Choroid plexus epithelial cell (primary cell): ENCODE data around the gene ACOX2.

Experiments
- DNase-seq: peaks from one replicate; pipeline ENCODE4 v3.0.0-alpha.2; 2010; ENCODE audit warnings: low read depth
- H3K4me3 ChIP-seq: 2 replicates; pipeline ENCODE4 v1.5.1; 2011; ENCODE audit warnings: low read depth, mild to moderate bottlenecking, control low read depth, low read length, moderate library complexity
- TF ChIP-seq, protein P1 (sequence below): conservative IDR thresholded peaks from 2 replicates; pipeline ENCODE4 v1.5.1; 2011; ENCODE audit warnings: low read depth, mild to moderate bottlenecking, control low read depth, inconsistent platforms, low read length, moderate library complexity

The ACOX2 gene

DNA sequence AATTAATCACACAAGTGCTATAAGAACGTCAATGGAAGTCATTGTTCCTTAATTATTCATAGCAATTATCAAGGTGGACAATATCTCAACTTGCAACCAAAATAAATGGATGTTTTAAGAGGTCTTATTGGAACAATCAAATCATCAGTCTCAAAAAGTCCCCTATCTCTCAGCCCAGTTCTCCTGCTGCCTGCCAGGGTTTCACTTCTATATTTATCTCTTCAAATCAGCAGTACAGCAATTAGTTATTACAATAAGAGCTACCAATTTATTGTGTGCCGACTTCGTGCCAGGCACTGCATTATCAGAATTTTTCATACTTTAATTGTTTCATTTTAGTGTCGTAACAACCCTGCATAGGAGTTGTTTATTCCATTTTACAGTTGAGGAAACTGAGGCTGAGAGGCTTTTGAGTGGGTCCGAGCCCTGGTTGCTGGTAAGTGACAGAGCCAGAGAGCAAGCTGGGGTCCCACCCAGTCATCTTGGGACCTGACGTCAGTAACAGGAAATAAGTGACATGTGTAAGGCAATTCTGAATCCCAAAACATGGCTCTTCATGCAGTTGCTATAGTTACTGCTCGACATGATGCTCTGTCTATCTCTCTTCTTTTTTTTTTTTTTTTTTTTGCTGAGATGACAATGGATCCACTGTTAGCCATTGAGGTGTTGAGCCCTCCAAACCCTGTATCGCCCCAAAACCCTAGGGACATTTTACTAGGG is 53.9 kb downstream of the ACOX2 start:
- no peak for DNase-seq
- TF ChIP-seq, protein P1, sequence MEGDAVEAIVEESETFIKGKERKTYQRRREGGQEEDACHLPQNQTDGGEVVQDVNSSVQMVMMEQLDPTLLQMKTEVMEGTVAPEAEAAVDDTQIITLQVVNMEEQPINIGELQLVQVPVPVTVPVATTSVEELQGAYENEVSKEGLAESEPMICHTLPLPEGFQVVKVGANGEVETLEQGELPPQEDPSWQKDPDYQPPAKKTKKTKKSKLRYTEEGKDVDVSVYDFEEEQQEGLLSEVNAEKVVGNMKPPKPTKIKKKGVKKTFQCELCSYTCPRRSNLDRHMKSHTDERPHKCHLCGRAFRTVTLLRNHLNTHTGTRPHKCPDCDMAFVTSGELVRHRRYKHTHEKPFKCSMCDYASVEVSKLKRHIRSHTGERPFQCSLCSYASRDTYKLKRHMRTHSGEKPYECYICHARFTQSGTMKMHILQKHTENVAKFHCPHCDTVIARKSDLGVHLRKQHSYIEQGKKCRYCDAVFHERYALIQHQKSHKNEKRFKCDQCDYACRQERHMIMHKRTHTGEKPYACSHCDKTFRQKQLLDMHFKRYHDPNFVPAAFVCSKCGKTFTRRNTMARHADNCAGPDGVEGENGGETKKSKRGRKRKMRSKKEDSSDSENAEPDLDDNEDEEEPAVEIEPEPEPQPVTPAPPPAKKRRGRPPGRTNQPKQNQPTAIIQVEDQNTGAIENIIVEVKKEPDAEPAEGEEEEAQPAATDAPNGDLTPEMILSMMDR: no peak
- no peak overlapping the region for H3K4me3 ChIP-seq

DNA sequence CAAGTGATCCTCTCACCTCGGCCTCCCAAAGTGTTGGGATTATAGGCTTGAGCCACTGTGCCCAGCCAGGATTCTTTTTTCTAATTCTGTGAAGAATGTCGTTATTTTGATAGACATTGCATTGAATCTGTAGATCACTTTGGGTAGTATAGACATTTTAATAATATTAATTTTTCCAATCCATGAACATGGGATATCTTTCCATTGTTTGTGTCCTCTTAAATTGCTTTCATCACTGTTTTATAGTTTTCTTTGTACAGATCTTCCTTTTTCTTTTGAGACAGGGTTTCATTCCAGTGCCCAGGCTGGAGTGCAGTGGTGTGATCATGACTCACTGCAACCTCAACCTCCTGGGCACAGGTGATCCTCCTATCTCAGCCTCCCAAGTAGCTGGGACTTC is 56.7 kb downstream of the ACOX2 start:
- no peak for DNase-seq
- H3K4me3 ChIP-seq: no peak overlapping the region
- TF ChIP-seq, protein P1: no peak

DNA sequence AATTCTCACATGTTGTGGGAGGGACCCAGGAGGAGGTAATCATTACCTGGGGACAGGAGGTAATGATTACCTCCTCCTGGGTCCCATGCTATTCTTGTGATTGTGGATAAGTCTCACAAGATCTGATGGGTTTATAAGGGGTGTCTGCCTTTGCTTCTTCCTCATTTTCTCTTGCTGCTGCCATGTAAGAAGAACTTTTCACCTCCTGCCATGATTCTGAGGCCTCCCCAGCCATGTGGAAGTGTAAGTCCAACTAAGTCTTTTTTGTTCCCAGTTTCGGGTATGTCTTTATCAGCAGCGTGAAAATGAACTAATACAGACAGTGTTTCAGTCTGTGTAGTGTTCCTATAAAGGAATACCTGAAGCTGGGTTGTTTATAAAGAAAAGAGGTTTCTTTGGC is 58.2 kb downstream of the ACOX2 start:
- no peak overlapping the region for H3K4me3 ChIP-seq
- no peak for DNase-seq
- TF ChIP-seq, protein P1: no peak

DNA sequence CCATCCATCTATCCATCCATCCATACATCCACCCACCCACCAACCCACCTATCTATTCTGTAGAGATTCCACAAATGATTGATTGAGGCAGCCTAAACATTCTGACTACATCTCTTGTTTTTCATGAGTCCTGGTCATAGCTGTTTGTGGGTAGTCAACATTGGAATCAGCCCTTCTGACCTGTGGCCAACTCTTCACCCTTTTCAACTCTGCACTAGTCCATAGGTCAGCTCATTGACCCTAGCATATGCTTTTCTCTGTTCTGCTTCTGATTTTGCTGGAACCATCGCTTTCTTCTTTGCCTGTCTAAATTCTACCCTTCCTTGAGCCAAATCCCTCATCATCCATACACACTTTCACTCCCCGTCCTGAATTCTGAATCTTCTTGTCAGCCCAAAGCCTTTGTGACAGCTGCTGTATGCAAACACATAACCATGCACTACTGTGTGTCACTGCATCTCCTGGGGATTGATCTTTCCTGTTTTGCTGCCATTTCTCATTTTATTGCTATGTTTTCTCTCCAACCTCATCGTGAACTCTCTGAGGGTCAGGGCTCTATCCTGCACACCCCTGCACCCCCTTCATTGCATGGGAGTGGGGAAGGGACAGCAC is 61.9 kb downstream of the ACOX2 start:
- no peak for DNase-seq
- no peak overlapping the region for H3K4me3 ChIP-seq
- TF ChIP-seq, protein P1: no peak

DNA sequence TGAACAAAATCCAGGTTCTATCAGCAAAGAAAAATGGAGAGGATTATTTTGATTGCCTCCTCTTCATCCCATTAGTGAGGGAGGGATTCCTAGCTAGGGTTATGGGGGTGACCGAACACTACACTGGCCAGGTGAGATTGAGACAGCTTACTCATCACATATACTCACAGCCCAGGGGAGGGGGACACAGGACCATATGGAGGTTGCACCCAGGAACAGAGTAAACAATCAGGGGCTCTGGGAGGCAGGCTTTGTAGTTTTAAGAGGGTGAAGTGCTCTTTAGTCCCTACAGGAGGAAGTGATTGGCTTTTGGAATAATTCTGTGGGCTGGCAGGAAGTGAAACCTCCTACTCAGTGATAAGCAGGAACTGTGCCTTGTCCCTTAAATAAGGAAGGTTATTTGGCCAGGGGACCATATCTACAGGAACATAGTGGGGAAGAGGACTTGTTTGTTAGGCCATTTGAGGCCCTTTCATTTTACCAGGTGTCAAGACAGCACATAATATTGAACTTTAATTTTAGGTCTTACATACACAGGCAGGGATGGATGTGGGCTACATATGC is 62.6 kb downstream of the ACOX2 start:
- no peak overlapping the region for H3K4me3 ChIP-seq
- TF ChIP-seq, protein P1: no peak
- no peak for DNase-seq

DNA sequence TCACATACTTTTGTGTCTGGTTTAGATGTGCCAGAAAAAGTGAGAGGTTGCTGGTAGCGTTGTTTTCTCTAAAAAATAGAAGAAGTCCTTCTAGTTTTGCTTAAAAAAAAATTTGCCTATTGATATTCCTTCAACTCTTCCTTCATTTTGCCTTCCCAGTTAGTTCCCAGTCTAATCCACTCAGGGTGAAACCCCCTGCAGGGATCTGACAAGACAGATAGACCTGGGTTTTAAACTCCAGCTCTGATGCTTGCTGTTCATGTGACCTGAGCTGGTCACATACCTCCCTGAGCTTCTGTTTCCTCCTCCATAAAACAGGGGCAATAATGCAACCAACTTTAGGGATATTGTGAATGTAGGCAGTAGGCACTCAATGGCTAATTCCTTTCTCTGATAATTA is 63.7 kb downstream of the ACOX2 start:
- no peak for DNase-seq

More for the DNA sequence above, 63.7 kb downstream of the ACOX2 start:
- H3K4me3 ChIP-seq: no peak overlapping the region
- TF ChIP-seq, protein P1: no peak
